PC-9 (cell line): ENCODE measurements around the gene SRSF6. TPM values are rescaled to one million over a fixed set of nuclear protein-coding genes. Genes with fewer than 3 reads are reported as not detected.

Source experiments
- BruUV-seq: library from RNA; stranded (reverse); fragments of 400-500 nt; replicated peaks from 2 replicates; lab custom pipeline; 2021; lab: Mats Ljungman, UMichigan
- CTCF ChIA-PET: fragments of 300-600 bp; sonication (Branson Sonifier 250); formaldehyde crosslinking; loops from one replicate; lab custom pipeline; 2022; ENCODE audit warnings: antibody characterized with exemption; lab: Charles Lee
- POLR2A ChIA-PET: fragments of 300-600 bp; sonication (Branson Sonifier 250); formaldehyde crosslinking; loops from one replicate; lab custom pipeline; 2022; ENCODE audit warnings: antibody characterized with exemption; ENCODE audit not compliant: unreplicated experiment; lab: Charles Lee
- DNase-seq, 2 experiments: peaks; one replicate each; pipeline versions ENCODE4 v3.0.0 to v3.0.0-alpha.2; 2015 to 2022; ENCODE audit warnings: mixed read lengths in 1 of 2
- H2AFZ ChIP-seq: fragments of 200-600 bp; sonication (generic); 2 replicates; pipeline ENCODE4 v1.8.1; 2017; ENCODE audit warnings: antibody characterized with exemption
- H3F3A ChIP-seq: fragments of 200-600 bp; sonication (generic); 2 replicates; pipeline ENCODE4 v1.8.1; 2017; ENCODE audit warnings: antibody characterized with exemption, mild to moderate bottlenecking, low read depth; ENCODE audit not compliant: insufficient read depth
- H3K27ac ChIP-seq: fragments of 200-600 bp; sonication (generic); 2 replicates; pipeline ENCODE4 v1.6.1; 2016; ENCODE audit warnings: mixed run types
- H3K27me3 ChIP-seq: fragments of 200-600 bp; sonication (generic); 2 replicates; pipeline ENCODE4 v1.6.1; 2016; ENCODE audit warnings: low read depth, mixed run types; ENCODE audit not compliant: insufficient read depth
- H3K36me3 ChIP-seq: fragments of 200-600 bp; sonication (generic); 2 replicates; pipeline ENCODE4 v1.6.1; 2016; ENCODE audit warnings: low read depth, mixed run types
- H3K4me1 ChIP-seq: fragments of 200-600 bp; sonication (generic); replicated peaks from 2 replicates; pipeline ENCODE4 v1.6.1; 2016; ENCODE audit warnings: mixed run types; ENCODE audit not compliant: insufficient read depth
- H3K4me2 ChIP-seq: fragments of 200-600 bp; sonication (generic); 2 replicates; pipeline ENCODE4 v1.6.1; 2017; ENCODE audit warnings: mixed run types
- H3K4me3 ChIP-seq: fragments of 200-600 bp; sonication (generic); 2 replicates; pipeline ENCODE4 v1.6.1; 2016; ENCODE audit warnings: mixed run types
- H3K79me2 ChIP-seq: fragments of 200-600 bp; sonication (generic); 2 replicates; pipeline ENCODE4 v1.6.1; 2017; ENCODE audit warnings: low read depth, mixed run types
- H3K9me2 ChIP-seq: fragments of 200-600 bp; sonication (generic); 2 replicates; pipeline ENCODE4 v1.8.1; 2017; ENCODE audit warnings: mild to moderate bottlenecking; ENCODE audit not compliant: insufficient read depth
- H3K9me3 ChIP-seq: fragments of 200-600 bp; sonication (generic); 2 replicates; pipeline ENCODE4 v1.8.1; 2016; ENCODE audit warnings: low read depth; ENCODE audit not compliant: insufficient read depth
- H4K20me1 ChIP-seq: fragments of 200-600 bp; sonication (generic); 2 replicates; pipeline ENCODE4 v1.8.1; 2017; ENCODE audit not compliant: insufficient read depth
- EZH2 ChIP-seq: fragments of 200-600 bp; sonication (generic); IDR thresholded peaks from 2 replicates; pipeline ENCODE4 v1.8.0; 2017; ENCODE audit warnings: antibody characterized with exemption, low read depth
- intact Hi-C: fragments of 100-400 bp; cut with micrococcal nuclease; formaldehyde crosslinking; loops from one replicate; pipeline ENCODE4 v1.10.0; 2022; ENCODE audit not compliant: unreplicated experiment
- total RNA-seq: library from RNA; stranded (reverse); gene quantifications from 2 replicates; pipeline ENCODE4 v1.2.3, GENCODE V29; 2021
- TF ChIP-seq, protein P1 (sequence below): fragments of 200-600 bp; sonication (generic); conservative IDR thresholded peaks from 2 replicates; pipeline ENCODE4 v1.6.1; 2017; ENCODE audit warnings: mixed run types, antibody characterized with exemption, mild to moderate bottlenecking, moderate library complexity

SRSF6 gene
- total RNA-seq, 1 experiment from 2014 or later, result 136 TPM

DNA sequence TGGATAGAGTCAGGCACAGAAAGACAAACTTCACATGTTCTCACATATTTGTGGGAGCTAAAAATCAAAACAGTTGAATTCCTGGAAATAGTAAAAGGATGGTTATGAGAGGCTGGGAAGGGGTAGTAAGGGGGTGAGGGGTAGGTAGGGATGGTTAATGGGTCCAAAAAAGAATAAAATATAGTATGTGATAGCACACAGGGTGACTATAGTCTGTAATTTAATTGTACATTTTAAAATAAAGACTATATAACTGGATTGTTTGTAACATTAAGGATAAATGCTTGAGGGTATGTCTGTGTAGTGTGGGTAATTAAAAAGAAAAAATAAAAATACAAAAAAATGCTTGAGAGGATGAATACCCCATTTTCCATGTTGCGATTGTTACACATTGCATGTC lies 9.9 kb downstream of the SRSF6 start:
- ChIA-PET POLR2A (no interaction called here), CTCF (no interaction called here)
- Histone ChIP-seq H3K9me2 (no peaks in the 10 kb centered on the region), H3K27ac (no peak overlapping the region), H4K20me1 (peaks cover 42% of the 10 kb centered on the region), H3K4me2 (no peak overlapping the region), H3F3A (peaks cover 67% of the 10 kb centered on the region), H3K4me1 (no peaks in the 10 kb centered on the region), H3K9me3 (no peaks in the 10 kb centered on the region), H2AFZ (no peak overlapping the region), H3K79me2 (0 out of 2 replicates have a peak, but pooled peaks cover 7% of the 10 kb centered on the region), H3K36me3 (peaks cover 30% of the 10 kb centered on the region), H3K27me3 (no peaks in the 10 kb centered on the region), H3K4me3 (no peak overlapping the region)
- no peak for TF ChIP-seq EZH2
- TF ChIP-seq, protein P1, sequence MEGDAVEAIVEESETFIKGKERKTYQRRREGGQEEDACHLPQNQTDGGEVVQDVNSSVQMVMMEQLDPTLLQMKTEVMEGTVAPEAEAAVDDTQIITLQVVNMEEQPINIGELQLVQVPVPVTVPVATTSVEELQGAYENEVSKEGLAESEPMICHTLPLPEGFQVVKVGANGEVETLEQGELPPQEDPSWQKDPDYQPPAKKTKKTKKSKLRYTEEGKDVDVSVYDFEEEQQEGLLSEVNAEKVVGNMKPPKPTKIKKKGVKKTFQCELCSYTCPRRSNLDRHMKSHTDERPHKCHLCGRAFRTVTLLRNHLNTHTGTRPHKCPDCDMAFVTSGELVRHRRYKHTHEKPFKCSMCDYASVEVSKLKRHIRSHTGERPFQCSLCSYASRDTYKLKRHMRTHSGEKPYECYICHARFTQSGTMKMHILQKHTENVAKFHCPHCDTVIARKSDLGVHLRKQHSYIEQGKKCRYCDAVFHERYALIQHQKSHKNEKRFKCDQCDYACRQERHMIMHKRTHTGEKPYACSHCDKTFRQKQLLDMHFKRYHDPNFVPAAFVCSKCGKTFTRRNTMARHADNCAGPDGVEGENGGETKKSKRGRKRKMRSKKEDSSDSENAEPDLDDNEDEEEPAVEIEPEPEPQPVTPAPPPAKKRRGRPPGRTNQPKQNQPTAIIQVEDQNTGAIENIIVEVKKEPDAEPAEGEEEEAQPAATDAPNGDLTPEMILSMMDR, result no peak
- DNase-seq, result no peak
- intact Hi-C loops, result no loop called here
- no TSS peak for BruUV-seq

DNA sequence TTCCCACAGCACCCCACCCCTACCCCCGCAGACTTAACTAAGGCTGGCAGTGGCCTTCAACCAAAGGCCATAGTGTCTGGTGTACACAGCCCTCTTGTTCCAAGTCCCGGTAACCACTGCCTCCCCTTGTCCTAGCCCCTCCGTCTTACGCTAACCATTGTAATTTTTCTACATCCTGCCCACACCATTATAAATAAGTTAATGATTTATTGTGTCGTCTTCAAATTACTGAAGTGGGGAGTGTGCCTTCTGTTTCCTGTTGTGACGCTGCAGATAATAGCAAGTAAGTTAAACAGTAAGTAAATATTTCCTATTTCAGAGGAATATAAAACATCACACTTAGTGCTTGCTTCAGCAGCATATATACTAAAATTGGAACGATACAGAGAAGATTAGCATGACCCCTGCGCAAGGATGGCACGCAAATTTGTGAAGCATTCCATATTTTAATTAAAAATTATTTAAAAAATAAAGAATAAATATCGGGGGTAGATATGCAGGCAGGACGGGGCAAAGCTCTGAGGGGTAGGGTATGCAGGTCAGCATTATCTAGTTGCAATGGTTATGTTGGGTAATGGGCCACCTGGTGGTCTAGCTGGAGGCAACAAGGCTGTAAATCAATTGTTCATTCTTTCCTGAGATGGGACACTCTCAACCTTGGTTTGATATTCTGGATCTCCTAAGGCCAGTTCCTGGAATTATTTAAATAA lies 15.1 kb downstream of the SRSF6 start:
- H3F3A ChIP-seq, result peaks cover 27% of the 10 kb centered on the region; the same call in 1 of the 2 replicates
- H4K20me1 ChIP-seq, result 0 out of 2 replicates have a peak, but pooled peaks cover 3% of the 10 kb centered on the region
- H3K79me2 ChIP-seq, result no peaks in the 10 kb centered on the region
- no peaks in the 10 kb centered on the region for H3K9me3 ChIP-seq
- CTCF ChIA-PET, result no interaction called here
- H3K27ac ChIP-seq, result no peak overlapping the region
- no peak for DNase-seq
- H3K27me3 ChIP-seq, result no peaks in the 10 kb centered on the region
- no peak overlapping the region for H2AFZ ChIP-seq
- H3K4me1 ChIP-seq, result no peaks in the 10 kb centered on the region
- H3K4me3 ChIP-seq, result no peak overlapping the region
- intact Hi-C loops, result no loop called here
- POLR2A ChIA-PET, result no interaction called here
- no peaks in the 10 kb centered on the region for H3K36me3 ChIP-seq
- H3K4me2 ChIP-seq, result no peak overlapping the region
- BruUV-seq, result no TSS peak
- H3K9me2 ChIP-seq, result no peaks in the 10 kb centered on the region
- no peak for TF ChIP-seq EZH2
- TF ChIP-seq, protein P1, result no peak

DNA sequence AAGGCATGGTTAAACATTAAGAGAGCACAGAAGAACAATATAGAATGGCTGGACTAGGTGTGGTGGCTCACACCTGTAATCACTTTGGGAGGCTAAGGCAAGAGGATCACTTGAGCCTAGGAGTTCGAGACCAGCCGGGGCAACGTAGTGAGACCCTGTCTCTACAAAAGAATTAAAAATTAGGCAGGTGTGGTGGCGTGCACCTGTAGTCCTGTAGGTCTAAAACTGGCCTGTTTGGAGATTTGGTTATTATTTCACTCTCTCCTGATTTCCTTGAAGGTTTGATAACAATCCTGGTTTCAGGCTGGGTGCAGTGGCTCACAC lies 15.6 kb downstream of the SRSF6 start:
- H3K4me1 ChIP-seq, result no peaks in the 10 kb centered on the region
- intact Hi-C loops, result no loop called here
- H3K79me2 ChIP-seq, result no peaks in the 10 kb centered on the region
- no peak for DNase-seq
- no peaks in the 10 kb centered on the region for H3K36me3 ChIP-seq
- TF ChIP-seq, protein P1, result no peak
- TF ChIP-seq EZH2, result no peak
- H2AFZ ChIP-seq, result no peak overlapping the region
- ChIA-PET CTCF (no interaction called here), POLR2A (no interaction called here)
- H3K4me2 ChIP-seq, result no peak overlapping the region
- no peaks in the 10 kb centered on the region for H3K27me3 ChIP-seq
- no peaks in the 10 kb centered on the region for H3K9me2 ChIP-seq
- H3K27ac ChIP-seq, result no peak overlapping the region
- H3K4me3 ChIP-seq, result no peak overlapping the region
- BruUV-seq, result no TSS peak
- H3K9me3 ChIP-seq, result no peaks in the 10 kb centered on the region
- H4K20me1 ChIP-seq, result 0 out of 2 replicates have a peak, but pooled peaks cover 3% of the 10 kb centered on the region
- peaks cover 26% of the 10 kb centered on the region; the same call in 1 of the 2 replicates for H3F3A ChIP-seq
